Transverse colon (tissue), 4 donors: ENCODE data around the gene SGSH.

ENCODE experiments used
- CTCF ChIP-seq, 5 experiments: fragments of 200-600 bp in 3 of 5; fragments of 450-650 bp in 2 of 5; sonication (generic) in 3 of 5; IDR thresholded peaks; 1 replicate in 2 of 5; 2 replicates in 3 of 5; pipeline ENCODE4 v1.5.1; 2016 to 2017; ENCODE audit warnings: antibody characterized with exemption in 5 of 5, inconsistent platforms in 3 of 5, mild to moderate bottlenecking in 2 of 5, moderate library complexity in 1 of 5
- POLR2A ChIP-seq: fragments of 450-650 bp; IDR thresholded peaks from one replicate; pipeline ENCODE4 v1.6.1; 2016; ENCODE audit warnings: antibody characterized with exemption, mild to moderate bottlenecking, moderate library complexity
- POLR2AphosphoS5 ChIP-seq, 3 donors: sonication (generic); formaldehyde crosslinking; IDR thresholded peaks; one replicate each; pipeline ENCODE4 v1.6.1; 2016; ENCODE audit warnings: antibody characterized with exemption in 3 of 3

GRCh38 chr17:80223142-80223815 lies 3.1 kb upstream of the SGSH start:
- TF ChIP-seq CTCF (IDR thresholded peaks at IDR 0.05) (no peak), POLR2AphosphoS5 (IDR thresholded peaks at IDR 0.05) (no peak), POLR2A (no peak)
